ENCODE measurements around the gene GYPE.
"Not testable (repeated sequence)": the region's sequence is repeated elsewhere in the genome, so short reads cannot be mapped to it uniquely, and the experiment has no call there.

The GYPE gene

DNA sequence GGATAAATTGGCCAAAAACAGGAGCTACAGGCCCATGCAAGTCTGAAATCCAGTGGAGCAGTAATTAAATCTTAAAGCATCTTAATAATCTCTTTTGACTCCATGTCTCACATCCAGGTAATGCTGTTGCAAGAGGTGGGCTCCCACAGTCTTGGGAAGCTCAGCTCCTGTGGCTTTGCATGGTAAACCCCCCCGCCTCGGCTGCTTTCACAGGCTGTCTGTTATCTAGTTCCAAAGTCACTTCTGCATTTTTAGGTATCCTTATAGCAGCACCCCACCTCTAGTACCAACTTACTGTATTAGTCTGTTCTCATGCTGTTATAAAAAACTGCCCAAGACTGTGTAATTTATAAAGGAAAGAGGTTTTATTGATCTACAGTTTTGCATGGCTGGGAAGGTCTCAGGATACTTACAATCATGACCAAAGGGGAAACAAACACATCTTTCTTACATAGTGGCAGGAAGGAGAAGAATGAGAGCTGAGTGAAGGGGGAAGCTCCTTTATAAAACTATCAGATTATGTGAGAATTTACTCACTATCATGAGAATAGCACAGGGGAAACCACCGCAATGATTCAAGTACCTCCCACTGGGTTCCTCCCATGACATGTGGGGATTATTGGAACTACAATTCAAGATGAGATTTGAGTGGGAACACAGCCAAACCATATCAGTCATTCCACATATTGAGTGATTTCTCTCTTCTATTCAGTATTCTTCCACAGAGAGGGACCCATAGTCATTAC lies 34.7 kb downstream of the GYPE start:
- not testable (repeated sequence) for DNase-seq (ENCODE audit: low read depth)

DNA sequence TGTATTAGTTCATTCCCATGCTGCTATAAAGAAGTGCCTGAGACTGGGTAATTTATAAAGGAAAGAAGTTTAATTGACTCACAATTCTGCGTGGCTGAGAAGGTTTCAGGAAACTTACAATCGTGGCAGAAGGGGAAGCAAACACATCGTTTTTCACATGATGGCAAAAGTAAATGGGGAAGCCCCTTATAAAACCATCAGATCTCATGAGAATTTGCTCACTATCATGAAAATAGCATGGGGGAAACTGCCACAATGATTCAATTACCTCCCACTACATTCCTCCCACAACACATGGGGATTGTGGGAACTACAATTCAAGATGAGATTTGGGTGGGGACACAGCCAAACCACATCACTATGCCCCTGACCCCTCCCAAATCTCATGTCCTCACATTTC lies 35.4 kb downstream of the GYPE start:
- DNase-seq (ENCODE audit: low read depth), result not testable (repeated sequence)

DNA sequence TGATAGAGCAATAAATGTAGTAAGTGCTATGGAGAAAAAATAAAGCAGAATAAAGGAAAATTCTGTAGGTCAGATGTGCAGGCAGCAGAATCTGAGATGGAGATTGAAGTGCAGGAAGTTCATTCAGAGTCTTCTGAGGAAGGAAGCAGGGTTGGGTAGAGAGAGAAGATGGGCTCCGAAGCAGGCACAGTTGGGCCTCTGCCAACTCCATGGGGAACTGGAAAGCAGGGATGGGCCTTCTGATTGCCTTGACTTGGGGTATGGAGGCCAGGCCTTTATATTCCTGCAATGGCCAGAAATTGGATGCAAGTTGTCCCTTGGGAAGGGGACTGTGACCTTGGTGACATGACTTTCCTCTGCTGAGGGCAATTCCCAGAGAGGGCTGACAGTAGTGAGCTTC lies 42.6 kb downstream of the GYPE start:
- DNase-seq (ENCODE audit: low read depth), result not testable (repeated sequence)

DNA sequence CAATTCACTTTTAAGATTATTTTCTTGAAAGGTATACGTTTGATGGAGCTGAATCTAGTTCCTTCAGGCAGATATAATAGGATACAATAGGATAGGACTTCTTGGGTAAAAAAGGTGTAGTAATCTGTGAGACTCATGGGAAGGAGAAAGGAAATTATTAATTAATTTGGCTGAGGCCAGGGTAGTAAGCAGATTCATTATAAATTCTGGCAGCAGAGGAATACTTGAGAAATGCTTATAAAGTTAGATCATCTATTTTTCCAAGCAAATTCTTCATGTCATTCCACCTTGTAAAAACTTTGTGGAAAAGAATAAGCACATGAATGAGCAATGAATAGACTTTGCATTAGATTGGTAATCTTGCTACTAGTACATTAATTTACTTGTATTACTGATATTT lies 46.9 kb downstream of the GYPE start:
- peak; percentile 4 for DNase-seq (ENCODE audit: low read depth)

DNA sequence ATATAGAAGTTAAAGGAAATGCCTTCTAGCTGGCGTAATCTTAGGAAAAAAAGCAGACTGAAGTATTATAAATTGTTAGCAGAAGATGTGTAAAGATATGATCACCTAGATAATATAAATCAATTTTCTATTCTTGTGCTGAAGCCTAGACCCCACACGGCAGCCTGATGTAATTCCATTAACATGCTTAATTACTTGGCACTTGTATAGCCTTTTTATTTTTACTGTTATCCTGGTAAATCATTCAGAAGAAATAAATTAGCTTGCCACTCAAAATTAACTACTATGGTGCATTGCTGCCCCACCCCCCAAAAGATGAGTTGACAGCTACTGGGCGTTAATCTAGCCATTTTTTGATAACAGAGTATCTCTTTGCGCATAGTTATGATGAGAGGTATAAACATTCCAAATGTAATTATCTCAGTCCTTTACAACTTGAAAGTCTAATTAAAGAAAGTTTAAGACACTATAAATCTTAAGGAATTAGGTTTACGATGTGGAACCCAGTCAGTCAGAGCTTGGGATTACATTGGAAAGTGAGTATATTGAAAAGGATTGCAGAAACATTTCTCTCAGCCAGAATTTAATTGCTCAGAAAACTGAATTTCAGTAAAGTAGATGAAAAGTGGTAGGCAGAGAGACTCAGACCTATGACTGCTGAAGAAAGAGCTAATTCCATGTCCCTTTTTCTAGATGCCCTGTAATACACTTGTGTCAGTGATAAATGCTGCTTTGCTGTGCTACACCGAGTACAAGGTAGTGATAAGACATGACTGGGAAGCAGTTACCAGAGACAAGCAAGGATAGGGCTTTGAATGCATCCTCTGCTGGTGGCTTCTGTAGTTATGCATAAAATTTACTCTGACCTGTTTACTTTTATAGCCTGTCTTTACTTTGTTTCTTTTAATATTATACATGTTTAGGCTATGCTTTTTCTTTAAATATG lies 47.7 kb downstream of the GYPE start:
- not testable (repeated sequence) for DNase-seq (ENCODE audit: low read depth)

DNA sequence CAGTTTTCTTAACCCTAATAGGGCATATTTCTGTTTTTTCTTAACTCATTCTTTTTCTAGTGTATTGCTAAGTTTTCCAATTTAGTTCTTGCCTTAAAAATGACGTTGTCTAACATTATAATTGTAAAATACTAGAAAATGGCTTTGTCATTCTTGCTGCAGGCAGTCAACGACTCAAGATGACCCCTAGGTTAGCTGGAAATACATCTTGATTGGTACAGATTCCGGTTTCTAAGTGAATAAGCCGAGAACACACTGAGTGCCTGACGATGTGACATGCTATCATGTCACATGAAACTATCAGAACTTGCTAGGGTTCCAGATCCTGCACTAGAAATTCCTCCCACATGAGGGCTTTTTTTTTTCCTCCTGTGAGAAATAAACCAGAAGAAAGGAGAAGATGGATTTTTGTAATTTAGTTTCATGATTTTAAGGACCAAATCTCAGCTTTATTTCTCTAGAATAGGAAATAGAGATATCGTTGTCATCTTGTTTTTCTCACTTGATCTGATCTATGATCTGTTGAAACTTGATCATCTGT lies 49.3 kb downstream of the GYPE start:
- not testable (repeated sequence) for DNase-seq (ENCODE audit: low read depth)

DNA sequence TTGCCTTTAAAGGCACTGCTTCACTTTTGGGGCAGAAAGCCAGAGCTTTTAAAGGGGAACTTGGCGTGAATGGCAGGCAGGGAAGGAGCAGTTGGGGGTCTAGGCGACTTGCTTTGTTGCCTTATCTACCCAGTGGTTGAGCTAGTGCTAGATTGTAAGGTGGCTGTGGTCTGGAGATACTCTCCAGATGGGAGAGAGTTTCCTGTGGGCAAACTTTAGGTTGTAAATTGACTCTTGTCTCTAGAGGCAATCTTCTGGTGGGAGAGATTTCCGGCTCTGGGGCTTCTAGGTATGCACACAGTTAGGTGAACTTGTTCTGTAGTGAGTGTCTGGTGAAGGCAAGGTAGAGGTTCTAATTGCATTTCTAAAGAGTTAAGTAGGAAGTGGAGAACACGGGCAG lies 50.7 kb downstream of the GYPE start:
- not testable (repeated sequence) for DNase-seq (ENCODE audit: low read depth)

DNA sequence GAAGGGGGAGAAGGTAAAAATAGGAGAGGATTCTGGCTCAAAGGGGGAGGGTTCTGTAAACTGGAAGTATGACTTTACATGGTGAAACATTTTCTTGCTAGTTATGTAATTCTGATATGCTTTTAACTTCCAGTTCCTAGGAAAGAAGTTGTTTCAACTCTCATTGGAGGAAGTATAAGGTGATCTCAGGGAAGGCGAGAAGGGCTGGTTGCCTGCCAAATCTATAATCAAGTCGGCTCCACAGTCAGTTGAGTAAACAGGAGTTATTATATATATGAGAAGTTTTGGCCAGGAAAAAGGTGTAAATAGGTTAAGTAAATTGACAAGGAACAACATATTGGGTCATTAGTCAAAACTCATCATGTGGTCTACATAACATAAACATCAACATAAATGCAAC lies 56.1 kb downstream of the GYPE start:
- not testable (repeated sequence) for DNase-seq (ENCODE audit: low read depth)

DNA sequence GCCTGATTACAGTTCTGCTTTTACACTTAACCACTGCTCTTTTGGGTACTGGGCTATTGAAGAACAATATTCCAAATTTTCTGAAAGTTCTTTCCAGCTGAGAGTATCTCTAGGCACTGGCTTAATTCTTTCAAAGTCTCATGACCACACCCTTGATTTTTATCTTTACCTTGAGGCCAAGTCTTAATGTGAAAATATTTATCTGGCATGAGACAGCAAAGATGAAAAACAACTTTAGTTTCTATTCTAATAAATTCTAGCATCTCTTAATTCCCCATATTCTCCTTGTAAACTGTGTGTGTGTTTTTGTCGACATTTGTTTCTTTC lies 61.9 kb downstream of the GYPE start:
- not testable (repeated sequence) for DNase-seq (ENCODE audit: low read depth)

DNA sequence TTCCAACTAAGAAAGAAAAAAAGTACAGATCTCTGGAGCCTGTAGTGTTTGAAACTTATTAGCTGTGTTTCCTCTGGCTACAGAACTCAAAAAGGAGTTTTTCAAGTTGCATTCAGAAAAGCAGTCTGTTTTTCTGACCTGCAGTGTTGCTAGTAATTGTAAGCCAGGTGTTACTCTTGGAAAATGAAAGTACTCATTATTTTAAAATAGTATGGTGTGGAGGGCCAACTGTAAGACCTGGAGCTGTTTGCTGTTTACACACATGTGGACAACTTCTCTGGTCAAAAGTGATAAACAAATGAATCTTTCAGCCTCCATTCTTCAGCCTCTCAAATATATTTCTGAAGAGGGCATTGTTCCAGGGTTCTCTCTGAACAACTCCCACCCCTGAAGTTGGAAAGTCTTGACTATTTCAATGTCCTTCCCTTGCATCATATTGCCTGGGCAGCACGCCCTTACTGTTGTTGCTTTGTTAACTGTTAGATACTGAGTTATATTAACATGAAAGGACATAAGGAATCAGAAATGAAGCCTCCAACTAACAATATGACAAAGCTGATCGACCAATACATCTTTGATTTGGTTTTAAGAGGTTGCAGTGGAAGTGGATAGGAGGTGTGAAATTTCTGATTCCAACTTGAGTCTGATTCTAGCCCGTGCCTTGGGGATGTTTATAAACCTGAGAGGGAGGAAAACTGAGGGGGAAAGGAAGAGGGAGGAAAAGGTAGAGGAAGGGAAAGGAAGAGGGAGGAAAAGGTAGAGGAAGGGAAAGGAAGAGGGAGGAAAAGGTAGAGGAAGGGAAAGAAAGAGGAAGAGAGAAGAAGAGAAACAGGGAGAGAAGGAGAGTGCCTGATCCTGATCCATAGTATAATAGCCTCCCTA lies 62.5 kb downstream of the GYPE start:
- DNase-seq (ENCODE audit: low read depth), result not testable (repeated sequence)

DNA sequence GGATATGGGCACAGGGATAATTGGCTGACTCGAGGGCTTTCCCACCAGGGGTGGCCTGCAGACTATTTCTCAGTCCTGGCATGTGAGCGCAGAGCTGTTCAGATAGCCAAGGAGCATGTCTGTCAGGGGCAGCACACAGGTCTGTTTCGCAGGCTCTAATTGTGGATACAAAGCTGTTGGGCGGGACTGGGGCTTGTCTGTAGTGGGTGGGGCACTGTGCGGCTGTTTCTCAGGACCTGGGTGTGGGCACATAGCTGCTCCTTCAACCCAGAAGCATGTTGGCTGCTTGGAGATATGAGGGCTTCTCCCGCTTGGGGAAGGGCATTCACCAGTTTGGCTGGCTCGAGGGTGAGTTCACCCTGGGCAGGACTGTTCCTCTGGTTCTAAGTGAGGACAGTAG lies 65.9 kb downstream of the GYPE start:
- not testable (repeated sequence) for DNase-seq (ENCODE audit: low read depth)

DNA sequence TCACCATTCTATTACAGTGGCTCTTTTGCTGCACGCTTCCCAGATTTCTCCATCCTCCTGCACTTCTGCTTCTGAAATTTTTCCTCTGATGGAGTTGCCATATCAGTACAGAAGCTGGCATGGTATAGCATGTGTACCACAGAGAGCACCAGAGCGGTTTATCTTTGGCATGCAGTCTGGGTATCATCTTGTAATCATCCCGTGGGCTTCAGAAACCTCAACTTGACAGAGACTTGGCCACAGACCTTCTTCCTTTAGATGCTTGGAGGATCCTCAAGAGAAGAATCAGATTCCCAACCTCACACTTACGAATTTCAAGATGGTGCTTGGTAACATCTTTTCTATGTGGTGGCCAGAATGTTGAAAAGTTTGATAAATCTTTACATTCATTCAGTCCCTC lies 71.2 kb downstream of the GYPE start:
- not testable (repeated sequence) for DNase-seq (ENCODE audit: low read depth)

DNA sequence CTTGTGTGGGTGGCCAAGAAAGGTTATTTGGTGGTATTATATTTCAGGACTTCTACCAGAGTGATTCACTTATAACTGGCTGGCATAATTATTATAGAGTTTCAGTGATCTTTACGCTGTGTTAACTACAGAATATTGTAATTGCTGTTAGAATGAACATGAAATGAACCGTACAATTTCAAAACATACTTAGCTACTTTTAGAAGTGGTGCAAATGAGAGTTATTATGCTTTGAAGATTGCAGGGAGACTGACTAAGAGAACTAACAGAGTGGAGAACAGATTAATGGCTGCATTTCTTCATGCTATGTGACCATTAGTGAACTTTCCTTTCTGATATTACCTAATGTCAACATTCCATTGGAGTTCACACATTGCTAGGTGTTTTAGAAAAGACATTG lies 71.7 kb downstream of the GYPE start:
- DNase-seq (ENCODE audit: low read depth), result not testable (repeated sequence)

DNA sequence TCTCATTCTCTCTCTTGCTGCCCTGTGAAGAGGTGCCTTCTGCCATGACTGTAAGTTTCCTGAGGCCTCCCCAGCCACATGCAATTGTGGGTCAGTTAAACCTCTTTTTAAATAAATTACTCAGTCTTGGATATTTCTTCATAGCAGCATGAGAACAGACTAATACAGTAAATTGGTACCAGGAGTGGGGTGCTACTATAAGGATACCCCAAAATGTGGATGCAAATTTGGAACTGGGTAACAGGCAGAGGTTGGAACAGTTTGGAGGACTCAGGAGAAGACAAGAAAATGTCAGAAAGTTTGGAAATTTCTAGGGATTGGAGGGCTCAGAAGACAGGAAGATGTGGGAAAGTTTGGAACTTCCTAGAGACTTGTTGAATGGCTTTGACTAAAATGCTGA lies 74.8 kb downstream of the GYPE start:
- not testable (repeated sequence) for DNase-seq (ENCODE audit: low read depth)

DNA sequence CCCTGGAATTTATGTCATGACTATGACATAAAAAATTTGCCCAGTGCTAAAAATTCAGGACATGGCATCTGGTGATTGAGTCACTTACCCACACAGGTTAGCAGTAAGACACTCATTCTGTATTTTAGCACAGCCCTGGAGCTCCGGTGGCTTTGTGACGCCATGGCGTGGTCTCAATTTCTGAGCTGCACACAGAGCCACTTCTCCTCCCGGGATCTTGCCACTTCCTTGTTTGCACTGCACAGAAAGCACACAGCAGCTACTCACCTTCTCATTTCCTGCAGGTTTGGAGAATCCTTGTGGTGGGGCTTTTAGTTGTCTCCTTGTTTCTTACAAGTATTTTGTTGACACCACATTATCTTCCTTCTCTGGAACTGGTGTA lies 76.1 kb downstream of the GYPE start:
- not testable (repeated sequence) for DNase-seq (ENCODE audit: low read depth)
